ENCODE data around the gene TNFAIP3. TPM values are rescaled to one million over a fixed set of nuclear protein-coding genes. Genes with fewer than 3 reads are reported as not detected.

Gene TNFAIP3
- total and polyA plus RNA-seq, 2 of the 8 experiments (the other 6 are each of a cell fraction or from before 2014, with no cell fraction given) = 1.6 to 2.0 TPM

DNA sequence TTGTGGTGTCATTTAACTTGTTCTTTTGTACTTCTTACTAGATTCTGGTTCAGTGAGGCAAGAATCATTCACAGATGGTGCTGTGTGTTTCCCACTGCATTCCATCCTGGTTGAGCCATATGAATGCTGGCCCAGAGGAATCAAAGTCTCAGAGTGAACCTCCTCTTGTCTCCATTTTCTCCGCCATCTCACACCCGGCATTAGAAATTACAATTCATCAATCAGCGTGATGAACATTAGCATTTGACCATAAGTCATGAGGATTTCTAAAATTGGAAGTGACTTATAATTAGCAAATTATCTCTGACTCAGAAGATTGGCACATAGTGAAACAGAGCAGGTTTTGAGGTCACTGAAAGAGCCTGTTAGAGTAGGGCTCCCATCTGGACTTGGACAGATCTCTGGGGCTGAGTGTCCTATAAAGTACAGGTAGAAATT is 25.2 kb downstream of the TNFAIP3 start (continued):
- no peak for TF ChIP-seq POU5F1 (IDR thresholded peaks at IDR 0.05; ENCODE audit: low read depth, low read length)
- TF ChIP-seq, protein P1, sequence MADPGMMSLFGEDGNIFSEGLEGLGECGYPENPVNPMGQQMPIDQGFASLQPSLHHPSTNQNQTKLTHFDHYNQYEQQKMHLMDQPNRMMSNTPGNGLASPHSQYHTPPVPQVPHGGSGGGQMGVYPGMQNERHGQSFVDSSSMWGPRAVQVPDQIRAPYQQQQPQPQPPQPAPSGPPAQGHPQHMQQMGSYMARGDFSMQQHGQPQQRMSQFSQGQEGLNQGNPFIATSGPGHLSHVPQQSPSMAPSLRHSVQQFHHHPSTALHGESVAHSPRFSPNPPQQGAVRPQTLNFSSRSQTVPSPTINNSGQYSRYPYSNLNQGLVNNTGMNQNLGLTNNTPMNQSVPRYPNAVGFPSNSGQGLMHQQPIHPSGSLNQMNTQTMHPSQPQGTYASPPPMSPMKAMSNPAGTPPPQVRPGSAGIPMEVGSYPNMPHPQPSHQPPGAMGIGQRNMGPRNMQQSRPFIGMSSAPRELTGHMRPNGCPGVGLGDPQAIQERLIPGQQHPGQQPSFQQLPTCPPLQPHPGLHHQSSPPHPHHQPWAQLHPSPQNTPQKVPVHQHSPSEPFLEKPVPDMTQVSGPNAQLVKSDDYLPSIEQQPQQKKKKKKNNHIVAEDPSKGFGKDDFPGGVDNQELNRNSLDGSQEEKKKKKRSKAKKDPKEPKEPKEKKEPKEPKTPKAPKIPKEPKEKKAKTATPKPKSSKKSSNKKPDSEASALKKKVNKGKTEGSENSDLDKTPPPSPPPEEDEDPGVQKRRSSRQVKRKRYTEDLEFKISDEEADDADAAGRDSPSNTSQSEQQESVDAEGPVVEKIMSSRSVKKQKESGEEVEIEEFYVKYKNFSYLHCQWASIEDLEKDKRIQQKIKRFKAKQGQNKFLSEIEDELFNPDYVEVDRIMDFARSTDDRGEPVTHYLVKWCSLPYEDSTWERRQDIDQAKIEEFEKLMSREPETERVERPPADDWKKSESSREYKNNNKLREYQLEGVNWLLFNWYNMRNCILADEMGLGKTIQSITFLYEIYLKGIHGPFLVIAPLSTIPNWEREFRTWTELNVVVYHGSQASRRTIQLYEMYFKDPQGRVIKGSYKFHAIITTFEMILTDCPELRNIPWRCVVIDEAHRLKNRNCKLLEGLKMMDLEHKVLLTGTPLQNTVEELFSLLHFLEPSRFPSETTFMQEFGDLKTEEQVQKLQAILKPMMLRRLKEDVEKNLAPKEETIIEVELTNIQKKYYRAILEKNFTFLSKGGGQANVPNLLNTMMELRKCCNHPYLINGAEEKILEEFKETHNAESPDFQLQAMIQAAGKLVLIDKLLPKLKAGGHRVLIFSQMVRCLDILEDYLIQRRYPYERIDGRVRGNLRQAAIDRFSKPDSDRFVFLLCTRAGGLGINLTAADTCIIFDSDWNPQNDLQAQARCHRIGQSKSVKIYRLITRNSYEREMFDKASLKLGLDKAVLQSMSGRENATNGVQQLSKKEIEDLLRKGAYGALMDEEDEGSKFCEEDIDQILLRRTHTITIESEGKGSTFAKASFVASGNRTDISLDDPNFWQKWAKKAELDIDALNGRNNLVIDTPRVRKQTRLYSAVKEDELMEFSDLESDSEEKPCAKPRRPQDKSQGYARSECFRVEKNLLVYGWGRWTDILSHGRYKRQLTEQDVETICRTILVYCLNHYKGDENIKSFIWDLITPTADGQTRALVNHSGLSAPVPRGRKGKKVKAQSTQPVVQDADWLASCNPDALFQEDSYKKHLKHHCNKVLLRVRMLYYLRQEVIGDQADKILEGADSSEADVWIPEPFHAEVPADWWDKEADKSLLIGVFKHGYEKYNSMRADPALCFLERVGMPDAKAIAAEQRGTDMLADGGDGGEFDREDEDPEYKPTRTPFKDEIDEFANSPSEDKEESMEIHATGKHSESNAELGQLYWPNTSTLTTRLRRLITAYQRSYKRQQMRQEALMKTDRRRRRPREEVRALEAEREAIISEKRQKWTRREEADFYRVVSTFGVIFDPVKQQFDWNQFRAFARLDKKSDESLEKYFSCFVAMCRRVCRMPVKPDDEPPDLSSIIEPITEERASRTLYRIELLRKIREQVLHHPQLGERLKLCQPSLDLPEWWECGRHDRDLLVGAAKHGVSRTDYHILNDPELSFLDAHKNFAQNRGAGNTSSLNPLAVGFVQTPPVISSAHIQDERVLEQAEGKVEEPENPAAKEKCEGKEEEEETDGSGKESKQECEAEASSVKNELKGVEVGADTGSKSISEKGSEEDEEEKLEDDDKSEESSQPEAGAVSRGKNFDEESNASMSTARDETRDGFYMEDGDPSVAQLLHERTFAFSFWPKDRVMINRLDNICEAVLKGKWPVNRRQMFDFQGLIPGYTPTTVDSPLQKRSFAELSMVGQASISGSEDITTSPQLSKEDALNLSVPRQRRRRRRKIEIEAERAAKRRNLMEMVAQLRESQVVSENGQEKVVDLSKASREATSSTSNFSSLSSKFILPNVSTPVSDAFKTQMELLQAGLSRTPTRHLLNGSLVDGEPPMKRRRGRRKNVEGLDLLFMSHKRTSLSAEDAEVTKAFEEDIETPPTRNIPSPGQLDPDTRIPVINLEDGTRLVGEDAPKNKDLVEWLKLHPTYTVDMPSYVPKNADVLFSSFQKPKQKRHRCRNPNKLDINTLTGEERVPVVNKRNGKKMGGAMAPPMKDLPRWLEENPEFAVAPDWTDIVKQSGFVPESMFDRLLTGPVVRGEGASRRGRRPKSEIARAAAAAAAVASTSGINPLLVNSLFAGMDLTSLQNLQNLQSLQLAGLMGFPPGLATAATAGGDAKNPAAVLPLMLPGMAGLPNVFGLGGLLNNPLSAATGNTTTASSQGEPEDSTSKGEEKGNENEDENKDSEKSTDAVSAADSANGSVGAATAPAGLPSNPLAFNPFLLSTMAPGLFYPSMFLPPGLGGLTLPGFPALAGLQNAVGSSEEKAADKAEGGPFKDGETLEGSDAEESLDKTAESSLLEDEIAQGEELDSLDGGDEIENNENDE (IDR thresholded peaks at IDR 0.05; ENCODE audit: insufficient replicate concordance, low read length) = no peak
- TF ChIP-seq, protein P2, sequence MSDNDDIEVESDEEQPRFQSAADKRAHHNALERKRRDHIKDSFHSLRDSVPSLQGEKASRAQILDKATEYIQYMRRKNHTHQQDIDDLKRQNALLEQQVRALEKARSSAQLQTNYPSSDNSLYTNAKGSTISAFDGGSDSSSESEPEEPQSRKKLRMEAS (IDR thresholded peaks at IDR 0.05) = no peak
